Measurements from ENCODE around the gene RASGRP1.

RASGRP1 gene

GRCh38 chr15:38576261-38576660 is 11.6 kb upstream of the RASGRP1 start:
- TF ChIP-seq CTCF (IDR thresholded peaks at IDR 0.05) (no peak), ZFX (IDR thresholded peaks at IDR 0.05; ENCODE audit: borderline replicate concordance) (no peak)
- no peak overlapping the region for H3K27ac ChIP-seq

GRCh38 chr15:38565287-38565670 is 665 bp upstream of the RASGRP1 start:
- no peak overlapping the region for H3K27ac ChIP-seq

GRCh38 chr15:38563723-38564519 is 693 bp downstream of the RASGRP1 start:
- TF ChIP-seq CTCF (IDR thresholded peaks at IDR 0.05) (peak; percentile 96), ZFX (IDR thresholded peaks at IDR 0.05; ENCODE audit: borderline replicate concordance) (no peak)
- H3K27ac ChIP-seq = no peak overlapping the region

More at GRCh38 chr15:38565287-38565670, 665 bp upstream of the RASGRP1 start:
- no peak for TF ChIP-seq CTCF (IDR thresholded peaks at IDR 0.05)
- no peak for TF ChIP-seq ZFX (IDR thresholded peaks at IDR 0.05; ENCODE audit: borderline replicate concordance)

- H3K27ac ChIP-seq = no peak overlapping the region
- TF ChIP-seq ZFX (IDR thresholded peaks at IDR 0.05; ENCODE audit: borderline replicate concordance) (no peak), CTCF (IDR thresholded peaks at IDR 0.05) (no peak)
These were observed 2.3 kb downstream of the RASGRP1 start for GRCh38 chr15:38562278-38562677.

- TF ChIP-seq CTCF (IDR thresholded peaks at IDR 0.05) (no peak), ZFX (IDR thresholded peaks at IDR 0.05; ENCODE audit: borderline replicate concordance) (no peak)
- no peak overlapping the region for H3K27ac ChIP-seq
These were observed 4.1 kb downstream of the RASGRP1 start for GRCh38 chr15:38560456-38560926.

GRCh38 chr15:38559636-38560307 is 4.8 kb downstream of the RASGRP1 start:
- no peak overlapping the region for H3K27ac ChIP-seq
- TF ChIP-seq CTCF (IDR thresholded peaks at IDR 0.05) (no peak), ZFX (IDR thresholded peaks at IDR 0.05; ENCODE audit: borderline replicate concordance) (no peak)

GRCh38 chr15:38559131-38559530 is 5.5 kb downstream of the RASGRP1 start:
- H3K27ac ChIP-seq = no peak overlapping the region
- TF ChIP-seq ZFX (IDR thresholded peaks at IDR 0.05; ENCODE audit: borderline replicate concordance) (no peak), CTCF (IDR thresholded peaks at IDR 0.05) (no peak)

All from 22Rv1 (cell line).